HTR-8/SVneo (cell line): ENCODE measurements around the gene CBX3.
"Not testable (repeated sequence)": the region's sequence is repeated elsewhere in the genome, so short reads cannot be mapped to it uniquely, and the experiment has no call there.

ENCODE experiments used
- DNase-seq: peaks from one replicate; pipeline ENCODE4 v3.0.0; 2011; ENCODE audit warnings: low spot score, mixed read lengths; ENCODE audit not compliant: insufficient read length
- FAIRE-seq: peaks from 2 replicates; lab custom pipeline; 2011; peaks lifted over from hg19 to GRCh38; lab: Jason Lieb, UNC

Gene CBX3

GRCh38 chr7:26168458-26169023 lies 33.0 kb upstream of the CBX3 start:
- DNase-seq = no peak
- FAIRE-seq = no peak

GRCh38 chr7:26169271-26169670 lies 32.3 kb upstream of the CBX3 start:
- DNase-seq (no peak), FAIRE-seq (no peak)

- DNase-seq (no peak), FAIRE-seq (no peak)
Observed at GRCh38 chr7:26170663-26171062, 30.9 kb upstream of the CBX3 start.

DNA sequence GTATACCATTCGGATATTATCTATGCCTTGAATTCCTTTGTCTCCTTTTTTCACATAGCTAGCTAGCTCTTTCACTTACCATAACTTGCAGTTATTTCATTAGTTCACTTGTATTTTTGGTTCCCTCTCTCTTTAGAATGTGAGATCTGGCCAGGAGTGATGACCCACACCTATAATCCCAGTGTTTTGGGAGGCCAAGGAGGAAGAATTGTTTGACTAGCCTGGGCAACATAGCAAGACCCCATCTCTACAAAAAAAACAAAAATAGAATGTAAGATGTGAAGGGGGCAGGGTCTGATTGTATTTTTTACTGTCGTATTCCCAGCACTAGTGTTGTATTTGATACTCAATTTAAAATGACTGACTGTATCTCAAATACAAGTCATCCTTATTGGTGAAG lies 29.9 kb upstream of the CBX3 start:
- DNase-seq (no peak), FAIRE-seq (no peak)

GRCh38 chr7:26172048-26172447 lies 29.5 kb upstream of the CBX3 start:
- DNase-seq = no peak
- FAIRE-seq = no peak

DNA sequence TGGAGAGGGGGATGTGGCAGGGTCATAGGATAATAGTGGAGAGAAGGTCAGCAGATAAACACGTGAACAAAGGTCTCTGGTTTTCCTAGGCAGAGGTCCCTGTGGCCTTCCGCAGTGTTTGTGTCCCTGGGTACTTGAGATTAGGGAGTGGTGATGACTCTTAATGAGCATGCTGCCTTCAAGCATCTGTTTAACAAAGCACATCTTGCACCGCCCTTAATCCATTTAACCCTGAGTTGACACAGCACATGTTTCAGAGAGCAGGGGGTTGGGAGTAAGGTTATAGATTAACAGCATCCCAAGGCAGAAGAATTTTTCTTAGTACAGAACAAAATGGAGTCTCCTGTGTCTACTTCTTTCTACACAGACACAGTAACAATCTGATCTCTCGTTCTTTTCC lies 25.6 kb upstream of the CBX3 start:
- not testable (repeated sequence) for FAIRE-seq, DNase-seq

DNA sequence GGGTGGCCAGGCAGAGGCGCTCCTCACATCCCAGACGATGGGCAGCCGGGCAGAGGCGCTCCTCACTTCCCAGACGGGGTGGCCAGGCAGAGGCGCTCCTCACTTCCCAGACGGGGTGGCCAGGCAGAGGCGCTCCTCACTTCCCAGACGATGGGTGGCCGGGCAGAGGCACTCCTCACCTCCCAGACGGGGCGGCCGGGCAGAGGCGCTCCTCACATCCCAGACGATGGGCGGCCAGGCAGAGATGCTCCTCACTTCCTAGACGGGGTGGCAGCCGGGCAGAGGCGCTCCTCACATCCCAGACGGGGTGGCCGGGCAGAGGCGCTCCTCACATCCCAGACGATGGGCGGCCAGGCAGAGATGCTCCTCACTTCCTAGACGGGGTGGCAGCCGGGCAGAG lies 24.8 kb upstream of the CBX3 start:
- DNase-seq, FAIRE-seq: not testable (repeated sequence)

- not testable (repeated sequence) for FAIRE-seq, DNase-seq
Observed at GRCh38 chr7:26177269-26177668, 24.3 kb upstream of the CBX3 start.

GRCh38 chr7:26178272-26178960 lies 23.1 kb upstream of the CBX3 start:
- FAIRE-seq = no peak
- DNase-seq = no peak

DNA sequence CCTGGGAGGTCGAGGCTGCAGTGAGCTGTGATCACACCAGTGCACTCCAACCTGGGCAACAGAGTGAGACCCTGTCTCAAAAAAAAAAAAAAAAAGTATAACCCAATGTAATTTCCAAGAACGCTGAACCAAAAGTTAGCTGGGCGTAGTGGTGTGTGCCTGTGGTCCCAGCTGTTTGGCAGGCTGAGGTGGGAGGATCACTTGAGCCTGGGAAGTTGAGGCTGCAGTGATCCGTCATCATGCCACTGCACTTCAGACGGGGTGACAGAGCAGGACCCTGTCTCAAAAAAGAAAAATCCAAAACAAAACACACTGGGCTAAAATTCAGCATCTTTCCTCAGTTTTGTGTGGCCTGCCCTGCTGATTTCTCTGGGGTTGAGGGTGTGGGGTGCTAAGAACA lies 22.1 kb upstream of the CBX3 start:
- DNase-seq (no peak), FAIRE-seq (no peak)

DNA sequence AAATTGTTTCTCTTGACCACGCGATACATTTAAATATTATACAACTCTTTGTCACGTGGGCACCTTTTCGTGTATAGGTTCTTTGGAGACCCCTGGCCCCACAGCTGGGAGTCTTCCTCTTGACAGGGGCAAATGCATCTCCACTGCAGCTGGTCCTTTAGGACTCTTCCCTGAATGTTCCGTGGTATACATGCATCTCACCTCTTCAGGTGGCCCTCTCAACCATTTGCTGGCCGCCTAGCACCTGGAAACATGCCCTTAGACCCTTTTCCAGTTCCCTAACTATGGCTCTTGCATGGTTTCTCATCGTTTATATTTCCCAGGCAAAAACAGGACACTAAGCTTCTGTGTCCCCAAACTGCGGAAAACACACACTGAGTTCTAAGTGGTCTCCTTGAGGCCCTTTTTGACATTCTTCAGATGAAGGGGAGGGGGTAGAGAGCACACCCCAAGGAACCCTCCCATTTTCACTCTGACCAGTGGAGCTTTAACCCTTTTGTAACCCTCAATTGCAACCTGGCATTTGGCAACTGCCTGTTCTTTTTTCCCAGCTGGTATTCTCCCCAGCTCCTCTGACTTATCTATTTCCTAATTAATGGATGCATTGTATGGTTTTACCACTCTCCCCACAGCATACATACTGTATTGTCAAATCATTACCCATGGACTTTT lies 21.6 kb upstream of the CBX3 start:
- FAIRE-seq (no peak), DNase-seq (no peak)

- no peak for FAIRE-seq
Observed at GRCh38 chr7:26180792-26181198, 20.8 kb upstream of the CBX3 start.

DNA sequence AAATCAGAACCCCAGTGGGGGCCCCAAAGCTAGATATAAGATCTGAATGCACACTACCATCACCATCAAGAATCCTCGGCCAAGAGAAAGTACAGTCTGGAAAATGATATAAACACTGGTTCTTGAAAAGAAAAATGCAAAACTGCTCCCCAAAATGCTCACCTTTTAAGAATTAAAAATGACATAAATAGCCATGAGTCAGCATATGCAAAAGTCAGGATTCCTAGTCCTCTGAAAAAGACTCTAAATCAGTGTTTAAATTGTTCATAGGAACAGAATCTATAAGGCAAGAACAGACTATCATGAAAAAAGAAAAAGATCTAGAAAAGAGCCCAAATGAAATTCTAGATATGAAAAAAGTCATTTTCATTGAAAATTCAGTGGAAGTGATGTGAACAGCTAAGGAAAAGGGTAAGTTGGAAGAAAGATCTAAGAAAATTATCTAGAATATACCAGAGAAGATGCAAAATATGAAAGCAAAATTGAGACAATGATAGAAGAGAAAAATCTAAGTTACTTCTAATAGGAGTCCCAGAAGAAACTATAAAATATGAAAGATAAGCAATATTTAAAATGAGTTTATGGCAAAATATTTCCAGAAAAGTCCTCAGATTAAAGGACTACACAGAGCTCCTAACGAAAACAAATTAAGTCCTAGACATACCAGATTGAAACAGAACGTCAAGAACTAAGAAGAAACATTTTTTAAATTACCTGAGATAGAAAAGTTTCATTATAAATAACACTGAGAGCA lies 19.9 kb upstream of the CBX3 start:
- DNase-seq = no peak
- no peak for FAIRE-seq

More at GRCh38 chr7:26180792-26181198, 20.8 kb upstream of the CBX3 start:
- DNase-seq = no peak

- FAIRE-seq (no peak), DNase-seq (no peak)
Observed at GRCh38 chr7:26182283-26182682, 19.3 kb upstream of the CBX3 start.

GRCh38 chr7:26182706-26183105 lies 18.8 kb upstream of the CBX3 start:
- FAIRE-seq (no peak), DNase-seq (no peak)

- FAIRE-seq = no peak
- no peak for DNase-seq
Observed at GRCh38 chr7:26183545-26184280, 17.8 kb upstream of the CBX3 start.

GRCh38 chr7:26184281-26185101 lies 17.1 kb upstream of the CBX3 start:
- DNase-seq, FAIRE-seq: not testable (repeated sequence)

- no peak for DNase-seq
- no peak for FAIRE-seq
Observed at GRCh38 chr7:26185131-26185843, 16.3 kb upstream of the CBX3 start.

GRCh38 chr7:26185844-26186180 lies 15.7 kb upstream of the CBX3 start:
- no peak for FAIRE-seq
- no peak for DNase-seq
